SU-DHL-6 (cell line): ENCODE results near the gene CUBN.

Source experiments
- H2AFZ ChIP-seq: fragments of 200-600 bp; sonication (generic); 2 replicates; pipeline ENCODE4 v1.6.1; 2014; ENCODE audit warnings: low read depth, mild to moderate bottlenecking, moderate library complexity, mixed read lengths, antibody characterized with exemption, low read length; ENCODE audit not compliant: severe bottlenecking
- H3F3A ChIP-seq: fragments of 200-600 bp; shearing (Covaris generic); 2 replicates; pipeline ENCODE4 v1.6.0; 2016; ENCODE audit warnings: antibody characterized with exemption, mild to moderate bottlenecking; ENCODE audit not compliant: insufficient read depth
- H3K27ac ChIP-seq: fragments of 200-600 bp; sonication (generic); 2 replicates; pipeline ENCODE4 v1.5.1; 2016; ENCODE audit warnings: low read depth, mild to moderate bottlenecking, low read length, moderate library complexity, mixed read lengths
- H3K27me3 ChIP-seq: fragments of 200-600 bp; sonication (generic), shearing (Covaris generic); 2 replicates; pipeline ENCODE4 v1.6.0; 2014; ENCODE audit warnings: mild to moderate bottlenecking, low read length
- H3K36me3 ChIP-seq: fragments of 200-600 bp; sonication (generic); 2 replicates; pipeline ENCODE4 v1.6.1; 2014; ENCODE audit warnings: mild to moderate bottlenecking, low read length, mixed read lengths
- H3K4me2 ChIP-seq: fragments of 300-600, 200-600 bp; shearing (Covaris generic), sonication (generic); 2 replicates; pipeline ENCODE4 v1.6.0; 2014; ENCODE audit warnings: low read length, low read depth, mild to moderate bottlenecking; ENCODE audit not compliant: poor library complexity, severe bottlenecking
- H3K4me3 ChIP-seq: fragments of 200-600 bp; sonication (generic); 2 replicates; pipeline ENCODE4 v1.5.1; 2014; ENCODE audit warnings: antibody characterized with exemption, low read length, mild to moderate bottlenecking, mixed read lengths; ENCODE audit not compliant: insufficient read depth, poor library complexity, severe bottlenecking
- H3K79me2 ChIP-seq: fragments of 200-600 bp; sonication (generic); 2 replicates; pipeline ENCODE4 v1.6.1; 2014; ENCODE audit warnings: mild to moderate bottlenecking, low read length, moderate library complexity; ENCODE audit not compliant: insufficient read depth
- H3K9ac ChIP-seq: fragments of 200-600 bp; sonication (generic); 2 replicates; pipeline ENCODE4 v1.7.0; 2014; ENCODE audit warnings: mild to moderate bottlenecking, low read length
- H3K9me2 ChIP-seq: fragments of 200-600 bp; sonication (generic); replicated peaks from 2 replicates; pipeline ENCODE4 v1.6.1; 2014; ENCODE audit warnings: low read length; ENCODE audit not compliant: insufficient read depth
- H3K9me3 ChIP-seq: fragments of 200-600 bp; sonication (generic); 2 replicates; pipeline ENCODE4 v1.6.1; 2014; ENCODE audit warnings: low read length, mixed read lengths; ENCODE audit not compliant: insufficient read depth
- H4K20me1 ChIP-seq: fragments of 200-600 bp; sonication (generic); 2 replicates; pipeline ENCODE4 v1.6.1; 2014; ENCODE audit warnings: low read depth, mild to moderate bottlenecking, antibody characterized with exemption, low read length, moderate library complexity, mixed read lengths
- EZH2phosphoT487 ChIP-seq: fragments of 200-600 bp; sonication (generic), shearing (Covaris generic); conservative IDR thresholded peaks from 2 replicates; pipeline ENCODE4 v1.6.1; 2018; ENCODE audit warnings: mild to moderate bottlenecking, antibody characterized with exemption, low read length, moderate library complexity, mixed read lengths
- TF ChIP-seq, protein P1 (sequence below): fragments of 200-600 bp; sonication (generic); IDR thresholded peaks from one replicate; pipeline ENCODE4 v1.5.1; 2017; ENCODE audit warnings: antibody characterized with exemption, mild to moderate bottlenecking, low read length, moderate library complexity; ENCODE audit not compliant: insufficient read depth, poor library complexity, severe bottlenecking

CUBN gene

DNA sequence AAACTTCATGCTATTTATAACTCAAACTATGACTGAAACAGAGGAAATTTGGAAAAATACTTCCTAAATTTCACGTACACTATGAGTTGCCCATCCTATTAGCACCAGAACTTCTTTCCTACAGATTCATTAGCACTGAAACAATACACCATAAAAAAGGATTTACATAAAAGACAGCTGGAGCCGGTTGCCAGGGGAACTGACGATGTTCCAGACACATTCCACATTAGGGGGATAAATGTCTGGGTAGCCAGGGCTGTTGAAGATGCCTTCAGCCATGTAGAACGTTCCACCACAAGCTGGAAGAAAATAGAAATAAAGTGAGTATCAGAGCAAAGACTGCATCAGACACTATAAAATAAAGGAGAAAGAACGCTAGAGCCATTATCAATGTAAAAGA, 182.5 kb downstream of the CUBN start:
- H3K4me2 ChIP-seq = no peak overlapping the region
- H3K36me3 ChIP-seq = no peaks in the 10 kb centered on the region
- H3K27ac ChIP-seq = no peak overlapping the region

DNA sequence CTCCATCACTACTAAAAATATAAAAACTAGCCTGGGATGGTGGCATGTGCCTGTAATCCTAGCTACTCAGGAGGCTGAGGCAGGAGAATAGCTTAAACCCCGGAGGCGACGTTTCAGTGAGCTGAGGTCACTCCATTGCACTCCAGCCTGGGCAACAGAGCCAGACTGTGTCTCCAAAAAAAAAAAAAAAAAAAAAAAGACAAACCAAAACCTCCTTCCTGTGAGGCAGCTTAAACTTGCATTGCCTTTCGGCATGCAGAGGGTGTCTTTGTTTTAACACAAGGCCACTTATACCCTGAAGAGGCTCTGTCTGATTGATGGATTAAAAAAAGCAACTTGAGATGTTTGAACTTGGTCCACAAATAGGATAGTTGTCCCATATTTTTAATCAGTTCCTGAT, 184.0 kb downstream of the CUBN start:
- Histone ChIP-seq H3K27me3 (no peaks in the 10 kb centered on the region), H3K9me2 (no peaks in the 10 kb centered on the region), H3K9me3 (no peaks in the 10 kb centered on the region), H3K4me3 (no peak overlapping the region), H3K36me3 (no peaks in the 10 kb centered on the region), H3F3A (no peaks in the 10 kb centered on the region), H3K27ac (no peak overlapping the region), H3K9ac (no peak overlapping the region), H3K79me2 (no peaks in the 10 kb centered on the region), H2AFZ (no peak overlapping the region), H3K4me2 (no peak overlapping the region), H4K20me1 (no peaks in the 10 kb centered on the region)
- no peak for TF ChIP-seq EZH2phosphoT487
- TF ChIP-seq, protein P1, sequence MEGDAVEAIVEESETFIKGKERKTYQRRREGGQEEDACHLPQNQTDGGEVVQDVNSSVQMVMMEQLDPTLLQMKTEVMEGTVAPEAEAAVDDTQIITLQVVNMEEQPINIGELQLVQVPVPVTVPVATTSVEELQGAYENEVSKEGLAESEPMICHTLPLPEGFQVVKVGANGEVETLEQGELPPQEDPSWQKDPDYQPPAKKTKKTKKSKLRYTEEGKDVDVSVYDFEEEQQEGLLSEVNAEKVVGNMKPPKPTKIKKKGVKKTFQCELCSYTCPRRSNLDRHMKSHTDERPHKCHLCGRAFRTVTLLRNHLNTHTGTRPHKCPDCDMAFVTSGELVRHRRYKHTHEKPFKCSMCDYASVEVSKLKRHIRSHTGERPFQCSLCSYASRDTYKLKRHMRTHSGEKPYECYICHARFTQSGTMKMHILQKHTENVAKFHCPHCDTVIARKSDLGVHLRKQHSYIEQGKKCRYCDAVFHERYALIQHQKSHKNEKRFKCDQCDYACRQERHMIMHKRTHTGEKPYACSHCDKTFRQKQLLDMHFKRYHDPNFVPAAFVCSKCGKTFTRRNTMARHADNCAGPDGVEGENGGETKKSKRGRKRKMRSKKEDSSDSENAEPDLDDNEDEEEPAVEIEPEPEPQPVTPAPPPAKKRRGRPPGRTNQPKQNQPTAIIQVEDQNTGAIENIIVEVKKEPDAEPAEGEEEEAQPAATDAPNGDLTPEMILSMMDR = no peak

More for the DNA sequence above, 182.5 kb downstream of the CUBN start:
- no peaks in the 10 kb centered on the region for H4K20me1 ChIP-seq
- no peaks in the 10 kb centered on the region for H3K9me2 ChIP-seq
- no peak overlapping the region for H3K9ac ChIP-seq
- no peak for TF ChIP-seq EZH2phosphoT487
- TF ChIP-seq, protein P1 = no peak
- H2AFZ ChIP-seq = no peak overlapping the region
- no peaks in the 10 kb centered on the region for H3K9me3 ChIP-seq
- no peaks in the 10 kb centered on the region for H3K79me2 ChIP-seq
- no peaks in the 10 kb centered on the region for H3K27me3 ChIP-seq
- no peaks in the 10 kb centered on the region for H3F3A ChIP-seq
- no peak overlapping the region for H3K4me3 ChIP-seq

DNA sequence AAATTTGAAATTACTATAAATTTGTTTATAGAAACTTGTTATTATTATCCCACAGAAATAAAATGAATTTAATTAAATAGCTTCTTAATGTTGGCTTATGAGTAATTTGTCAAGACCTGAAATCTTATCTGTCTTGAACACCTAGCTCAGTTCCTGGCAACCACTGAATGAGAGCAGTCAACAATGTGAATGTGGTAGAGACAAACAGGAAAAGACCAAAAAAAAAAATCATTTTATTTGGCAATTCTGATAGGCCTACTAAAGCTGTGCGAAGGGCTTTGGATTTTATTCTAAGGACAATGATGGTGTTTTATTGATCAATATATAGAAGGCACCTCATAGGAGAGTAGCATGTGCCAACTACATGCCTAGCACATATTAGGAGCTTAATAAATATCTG, 184.6 kb downstream of the CUBN start:
- H3K27me3 ChIP-seq = no peaks in the 10 kb centered on the region
- H3K9me3 ChIP-seq = no peaks in the 10 kb centered on the region
- H2AFZ ChIP-seq = no peak overlapping the region
- H3K9ac ChIP-seq = no peak overlapping the region
- H3K9me2 ChIP-seq = no peaks in the 10 kb centered on the region
- H3K4me3 ChIP-seq = no peak overlapping the region
- H3K4me2 ChIP-seq = no peak overlapping the region
- H3K36me3 ChIP-seq = no peaks in the 10 kb centered on the region
- no peak overlapping the region for H3K27ac ChIP-seq
- no peaks in the 10 kb centered on the region for H4K20me1 ChIP-seq
- H3F3A ChIP-seq = no peaks in the 10 kb centered on the region
- TF ChIP-seq, protein P1 = no peak
- TF ChIP-seq EZH2phosphoT487 = no peak
- no peaks in the 10 kb centered on the region for H3K79me2 ChIP-seq

DNA sequence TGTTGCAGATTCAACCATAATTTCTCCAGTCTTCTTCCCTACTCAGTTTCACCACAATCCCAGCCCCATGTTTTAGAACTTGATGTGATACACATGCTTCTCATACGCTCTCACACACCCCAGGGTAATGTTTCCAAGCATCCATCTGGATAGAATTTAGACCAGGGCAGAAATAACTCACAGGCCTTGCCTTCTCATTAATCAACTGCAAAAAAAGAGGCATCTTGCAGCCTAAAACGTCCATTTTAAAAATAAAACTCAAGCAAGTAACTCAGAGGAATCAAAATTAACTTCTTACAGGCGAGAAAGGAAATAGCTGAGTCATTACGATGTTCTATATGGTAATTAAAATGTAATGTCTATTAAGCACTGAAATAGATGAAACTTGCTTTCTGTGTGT, 185.2 kb downstream of the CUBN start:
- TF ChIP-seq EZH2phosphoT487 = no peak
- TF ChIP-seq, protein P1 = no peak
- Histone ChIP-seq H3K4me2 (no peak overlapping the region), H3K36me3 (no peaks in the 10 kb centered on the region), H3F3A (no peaks in the 10 kb centered on the region), H3K4me3 (no peak overlapping the region), H2AFZ (no peak overlapping the region), H4K20me1 (no peaks in the 10 kb centered on the region), H3K27me3 (no peaks in the 10 kb centered on the region), H3K9ac (no peak overlapping the region), H3K79me2 (no peaks in the 10 kb centered on the region), H3K27ac (no peak overlapping the region), H3K9me3 (no peaks in the 10 kb centered on the region), H3K9me2 (no peaks in the 10 kb centered on the region)
